ENCODE results near the gene DHFR2. TPM values are rescaled to one million over a fixed set of nuclear protein-coding genes. Genes with fewer than 3 reads are reported as not detected.
"Not testable (repeated sequence)": the region's sequence is repeated elsewhere in the genome, so short reads cannot be mapped to it uniquely, and the experiment has no call there.

DHFR2 gene
- 1 to 10 TPM; 1.6 to 6.3 (median 4.0) TPM for total RNA-seq

DNA sequence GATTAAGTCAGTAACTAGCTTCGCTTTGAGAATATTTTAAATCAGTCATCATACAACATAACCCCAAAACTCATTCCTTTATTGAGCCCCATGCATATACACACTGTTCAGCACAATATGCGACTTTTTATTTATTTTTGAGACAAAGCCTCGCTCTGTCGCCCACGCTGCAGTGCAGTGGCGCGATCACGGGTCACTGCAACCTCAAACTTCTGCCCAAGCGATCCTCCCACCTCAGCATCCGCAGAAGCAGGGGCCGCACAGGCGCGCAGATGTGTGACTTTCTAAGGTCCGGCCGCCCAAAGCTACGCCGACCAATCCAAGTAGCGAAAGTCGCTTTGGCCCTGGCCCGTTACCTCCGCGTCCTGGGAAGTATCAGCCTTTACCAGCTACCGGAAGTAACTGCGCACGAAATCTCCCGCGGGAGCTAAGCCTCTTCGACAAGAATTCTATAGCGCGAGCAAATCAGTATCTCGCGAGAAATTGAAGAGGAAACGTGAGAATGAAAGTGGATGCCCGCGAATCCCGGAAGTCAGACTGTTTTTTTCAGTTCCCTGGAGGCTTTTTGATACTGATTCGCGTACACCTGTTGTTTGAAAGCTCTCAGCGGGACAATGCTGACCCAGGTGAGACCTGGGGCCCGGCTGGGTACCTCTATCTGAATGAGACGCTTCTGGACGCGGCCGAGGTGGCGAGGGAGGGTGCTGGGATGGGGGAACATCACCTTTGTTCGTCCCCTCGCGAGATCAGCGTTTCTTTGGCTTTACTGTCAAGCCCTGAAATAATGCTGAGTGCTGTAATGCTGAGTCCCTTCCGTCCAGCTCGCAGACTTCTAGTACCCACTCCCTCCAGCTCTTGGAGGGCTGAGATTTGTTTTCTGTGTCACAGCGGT, at the start of gene DHFR2, which contains the start of gene NSUN3:
Gene DHFR2, minus strand, starts transcription at position 404 of the 892 bp plus-strand sequence. CDS start 1,405 bp downstream, outside the sequence.
Gene NSUN3, plus strand, starts transcription at position 549 of the 892 bp plus-strand sequence. Its CDS starts 66 bp downstream, at position 615.
- no peaks in the 10 kb centered on the region for H3K9me3 ChIP-seq
- H3K4me1 ChIP-seq = peaks cover 28% of the 10 kb centered on the region
- peak within 1 kb of the TSS; percentile 97 for H3K27ac ChIP-seq
- DNase-seq (ENCODE audit: low spot score in 2 of 2) = peak; percentile 94
- no peaks in the 10 kb centered on the region for H3K27me3 ChIP-seq
- peaks cover 12% of the 10 kb centered on the region for H3K36me3 ChIP-seq
- peak within 1 kb of the TSS; percentile 84 for H3K4me3 ChIP-seq
- WGBS = under 1% methylated on average over 47 of the region's 52 CpGs
- TF ChIP-seq, protein P1, sequence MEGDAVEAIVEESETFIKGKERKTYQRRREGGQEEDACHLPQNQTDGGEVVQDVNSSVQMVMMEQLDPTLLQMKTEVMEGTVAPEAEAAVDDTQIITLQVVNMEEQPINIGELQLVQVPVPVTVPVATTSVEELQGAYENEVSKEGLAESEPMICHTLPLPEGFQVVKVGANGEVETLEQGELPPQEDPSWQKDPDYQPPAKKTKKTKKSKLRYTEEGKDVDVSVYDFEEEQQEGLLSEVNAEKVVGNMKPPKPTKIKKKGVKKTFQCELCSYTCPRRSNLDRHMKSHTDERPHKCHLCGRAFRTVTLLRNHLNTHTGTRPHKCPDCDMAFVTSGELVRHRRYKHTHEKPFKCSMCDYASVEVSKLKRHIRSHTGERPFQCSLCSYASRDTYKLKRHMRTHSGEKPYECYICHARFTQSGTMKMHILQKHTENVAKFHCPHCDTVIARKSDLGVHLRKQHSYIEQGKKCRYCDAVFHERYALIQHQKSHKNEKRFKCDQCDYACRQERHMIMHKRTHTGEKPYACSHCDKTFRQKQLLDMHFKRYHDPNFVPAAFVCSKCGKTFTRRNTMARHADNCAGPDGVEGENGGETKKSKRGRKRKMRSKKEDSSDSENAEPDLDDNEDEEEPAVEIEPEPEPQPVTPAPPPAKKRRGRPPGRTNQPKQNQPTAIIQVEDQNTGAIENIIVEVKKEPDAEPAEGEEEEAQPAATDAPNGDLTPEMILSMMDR (IDR thresholded peaks at IDR 0.05) = no peak
- peak in 2 of 3 donors; percentile 61 to 75 for TF ChIP-seq POLR2AphosphoS5 (IDR thresholded peaks at IDR 0.05)
- TF ChIP-seq EP300 (IDR thresholded peaks at IDR 0.05) = no peak

DNA sequence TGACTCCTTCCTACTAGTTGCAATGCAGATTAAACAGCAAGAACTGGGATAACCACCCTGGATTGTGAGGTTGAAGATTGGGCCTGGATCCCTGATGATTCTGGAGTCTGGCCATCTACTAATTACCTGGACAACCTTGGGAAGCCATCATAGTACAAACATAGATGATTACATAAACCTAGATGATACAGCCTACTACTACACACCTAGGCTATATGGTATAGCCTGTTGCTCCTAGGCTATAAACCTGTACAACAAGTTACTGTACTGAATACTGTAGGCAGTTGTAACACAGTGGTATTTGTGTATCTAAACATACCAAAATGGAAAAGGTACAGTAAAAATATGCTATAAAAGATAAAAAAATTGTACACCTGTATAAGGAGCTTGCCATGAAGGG, 48.1 kb upstream of the DHFR2 start:
- Histone ChIP-seq H3K9me3 (no peaks in the 10 kb centered on the region), H3K27ac (no peak overlapping the region), H3K4me1 (no peaks in the 10 kb centered on the region), H3K27me3 (no peaks in the 10 kb centered on the region), H3K4me3 (no peak overlapping the region), H3K36me3 (peaks cover 29% of the 10 kb centered on the region)
- TF ChIP-seq EP300 (IDR thresholded peaks at IDR 0.05) (no peak), POLR2A (IDR thresholded peaks at IDR 0.05) (no peak), POLR2AphosphoS5 (IDR thresholded peaks at IDR 0.05) (no peak)
- TF ChIP-seq, protein P1 (IDR thresholded peaks at IDR 0.05) = no peak
- no peak for DNase-seq (ENCODE audit: low spot score in 2 of 2)

DNA sequence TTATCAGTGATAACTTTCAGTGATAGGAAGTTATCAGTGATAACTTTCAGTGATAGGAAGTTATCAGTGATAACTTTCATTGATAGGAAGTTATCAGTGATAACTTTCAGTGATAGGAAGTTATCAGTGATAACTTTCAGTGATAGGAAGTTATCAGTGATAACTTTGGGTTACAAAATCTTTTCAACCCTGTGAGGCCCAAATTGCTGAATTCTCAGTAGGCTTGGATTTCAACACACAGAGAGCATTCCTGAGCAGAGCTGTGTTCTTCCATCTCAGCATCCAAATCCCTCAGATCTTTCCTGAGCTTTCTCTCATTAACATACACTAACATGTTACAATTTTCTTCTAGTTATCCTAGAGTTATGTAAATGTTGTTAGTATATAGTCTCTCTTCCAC, 47.5 kb upstream of the DHFR2 start:
- not testable (repeated sequence) for H3K4me3 ChIP-seq; H3K4me1 ChIP-seq; H3K27me3 ChIP-seq; DNase-seq (ENCODE audit: low spot score in 2 of 2); H3K9me3 ChIP-seq; H3K27ac ChIP-seq
- H3K36me3 ChIP-seq = peaks cover 33% of the 10 kb centered on the region

DNA sequence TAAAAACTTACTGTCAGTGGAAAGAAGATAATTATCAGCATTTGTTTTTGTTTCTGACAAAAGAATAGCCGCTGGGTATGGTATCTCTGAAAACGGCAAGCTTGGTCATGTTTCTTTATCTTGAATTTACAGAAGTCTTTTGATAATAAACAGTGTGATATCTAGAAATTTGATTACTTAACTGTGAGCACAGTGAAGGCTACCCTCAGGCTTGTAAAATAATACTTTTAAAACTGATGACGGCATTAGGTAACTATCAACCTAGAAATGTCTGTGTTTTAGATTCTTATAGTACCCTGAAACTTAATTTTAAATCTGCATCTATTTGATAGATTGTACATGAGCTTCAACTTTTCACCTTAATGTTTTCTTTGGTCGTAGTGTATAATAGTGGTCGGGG, 43.6 kb upstream of the DHFR2 start:
- WGBS = 71% methylated on average over 5 of the region's 5 CpGs
- H3K4me3 ChIP-seq = no peak overlapping the region
- H3K36me3 ChIP-seq = peaks cover 31% of the 10 kb centered on the region
- H3K9me3 ChIP-seq = no peaks in the 10 kb centered on the region
- H3K4me1 ChIP-seq = no peaks in the 10 kb centered on the region
- DNase-seq (ENCODE audit: low spot score in 2 of 2) = no peak
- TF ChIP-seq POLR2A (IDR thresholded peaks at IDR 0.05) = no peak
- TF ChIP-seq, protein P1 (IDR thresholded peaks at IDR 0.05) = no peak
- no peak for TF ChIP-seq POLR2AphosphoS5 (IDR thresholded peaks at IDR 0.05)
- TF ChIP-seq EP300 (IDR thresholded peaks at IDR 0.05) = no peak
- no peak overlapping the region for H3K27ac ChIP-seq
- H3K27me3 ChIP-seq = no peaks in the 10 kb centered on the region

DNA sequence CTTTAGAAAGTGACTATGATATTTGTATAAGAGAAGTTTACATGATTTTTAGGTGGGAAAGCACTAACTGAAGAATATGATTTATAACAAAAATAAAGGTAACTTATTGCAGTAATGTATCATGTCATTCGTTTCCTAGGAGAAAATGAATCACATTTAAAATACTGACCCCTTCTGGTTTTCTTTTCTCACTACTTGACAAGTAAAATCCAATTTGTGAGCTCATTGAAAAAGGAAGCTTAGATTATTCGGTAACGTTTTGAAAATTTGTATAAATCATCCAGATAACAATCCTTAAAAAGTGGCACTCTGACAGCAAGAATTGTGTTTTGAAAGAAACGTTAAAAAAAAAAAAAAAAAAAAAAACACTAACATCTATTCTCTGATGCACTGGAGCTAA, 39.1 kb upstream of the DHFR2 start:
- Histone ChIP-seq H3K27ac (no peak overlapping the region), H3K9me3 (no peaks in the 10 kb centered on the region), H3K4me3 (no peak overlapping the region), H3K4me1 (no peaks in the 10 kb centered on the region), H3K36me3 (peaks cover 43% of the 10 kb centered on the region), H3K27me3 (no peaks in the 10 kb centered on the region)
- 66% methylated on average over 4 of the region's 4 CpGs for WGBS
- DNase-seq (ENCODE audit: low spot score in 2 of 2) = no peak
- TF ChIP-seq, protein P1 (IDR thresholded peaks at IDR 0.05) = no peak
- TF ChIP-seq POLR2AphosphoS5 (IDR thresholded peaks at IDR 0.05) (no peak), POLR2A (IDR thresholded peaks at IDR 0.05) (no peak), EP300 (IDR thresholded peaks at IDR 0.05) (no peak)

Data from suprapubic skin (tissue), 4 donors.